IMR-90 (cell line): ENCODE results near the gene PHACTR3. TPM values are rescaled to one million over a fixed set of nuclear protein-coding genes. Genes with fewer than 3 reads are reported as not detected.

ENCODE experiments used
- ATAC-seq: fragments of 200-7000 bp; cut with Tn5 transposase; 2 replicates; pipeline ENCODE4 v1.9.1; 2020; ENCODE audit warnings: low read depth, mild to moderate bottlenecking, moderate library complexity
- BruUV-seq: library from RNA; stranded (reverse); fragments of 400-500 nt; replicated peaks from 2 replicates; lab custom pipeline; 2021; lab: Mats Ljungman, UMichigan
- CTCF ChIA-PET: fragments of 300-600 bp; formaldehyde crosslinking; extraction: SDS; loops from one replicate; lab custom pipeline; 2021; ENCODE audit warnings: antibody characterized with exemption; lab: Yijun Ruan, JAX
- POLR2A ChIA-PET: fragments of 300-600 bp; sonication (Branson Sonifier 250); formaldehyde crosslinking; loops from one replicate; lab custom pipeline; 2022; ENCODE audit warnings: antibody characterized with exemption; ENCODE audit not compliant: unreplicated experiment; lab: Charles Lee
- DNase-seq: peaks from one replicate; pipeline ENCODE4 v3.0.0; 2013
- H2AFZ ChIP-seq: replicated peaks from 2 replicates; pipeline ENCODE3; 2013; ENCODE audit warnings: low read length, mild to moderate bottlenecking; ENCODE audit not compliant: poor library complexity
- H2AK5ac ChIP-seq: 2 replicates; pipeline ENCODE4 v1.6.1; 2013; ENCODE audit warnings: low read depth, low read length, inconsistent platforms
- H2AK9ac ChIP-seq: replicated peaks from 2 replicates; pipeline ENCODE3; 2013; ENCODE audit warnings: mild to moderate bottlenecking, low read depth, low read length, moderate library complexity; ENCODE audit not compliant: poor library complexity
- H2BK120ac ChIP-seq: 2 replicates; pipeline ENCODE4 v1.6.1; 2013; ENCODE audit warnings: low read depth, low read length, inconsistent platforms
- H2BK15ac ChIP-seq: 3 replicates; pipeline ENCODE4 v1.6.1; 2013; ENCODE audit warnings: low read depth, low read length, inconsistent platforms
- H2BK20ac ChIP-seq: 2 replicates; pipeline ENCODE4 v1.6.1; 2013; ENCODE audit warnings: low read depth, mild to moderate bottlenecking, inconsistent platforms, low read length, moderate library complexity
- H2BK5ac ChIP-seq: 2 replicates; pipeline ENCODE4 v1.6.1; 2013; ENCODE audit warnings: mild to moderate bottlenecking, low read depth, low read length, inconsistent platforms; ENCODE audit not compliant: poor library complexity, severe bottlenecking
- H3K14ac ChIP-seq: replicated peaks from 2 replicates; pipeline ENCODE4 v1.6.1; 2013; ENCODE audit warnings: low read depth, low read length, inconsistent platforms
- H3K18ac ChIP-seq: 2 replicates; pipeline ENCODE4 v1.6.1; 2013; ENCODE audit warnings: low read depth, low read length, control low read depth
- H3K23ac ChIP-seq: 2 replicates; pipeline ENCODE4 v1.6.1; 2013; ENCODE audit warnings: low read depth, low read length, inconsistent platforms
- H3K27ac ChIP-seq: 2 replicates; pipeline ENCODE4 v1.5.1; 2013; ENCODE audit warnings: mild to moderate bottlenecking, control low read depth, low read length; ENCODE audit not compliant: insufficient read depth
- H3K27me3 ChIP-seq: 2 replicates; pipeline ENCODE4 v1.6.1; 2013; ENCODE audit warnings: low read length; ENCODE audit not compliant: control insufficient read depth, insufficient read depth
- H3K36me3 ChIP-seq: 2 replicates; pipeline ENCODE4 v1.6.1; 2013; ENCODE audit warnings: low read length, mixed read lengths; ENCODE audit not compliant: control insufficient read depth, insufficient read depth
- H3K4ac ChIP-seq: 2 replicates; pipeline ENCODE4 v1.6.1; 2013; ENCODE audit warnings: low read depth, low read length, inconsistent platforms
- H3K4me1 ChIP-seq: 2 replicates; pipeline ENCODE4 v1.6.1; 2013; ENCODE audit warnings: low read length, mixed read lengths; ENCODE audit not compliant: control insufficient read depth, insufficient read depth
- H3K4me2 ChIP-seq: 2 replicates; pipeline ENCODE4 v1.6.1; 2013; ENCODE audit warnings: low read depth, mild to moderate bottlenecking, control low read depth, low read length, moderate library complexity
- H3K4me3 ChIP-seq: 2 replicates; pipeline ENCODE4 v1.5.1; 2013; ENCODE audit warnings: low read depth, mild to moderate bottlenecking, control low read depth, low read length, moderate library complexity; ENCODE audit not compliant: insufficient read depth
- H3K56ac ChIP-seq: 2 replicates; pipeline ENCODE4 v1.6.1; 2013; ENCODE audit warnings: low read length, inconsistent platforms; ENCODE audit not compliant: insufficient read depth; ENCODE audit errors: extremely low read depth
- H3K79me1 ChIP-seq, 2 experiments: 2 replicates each; pipeline ENCODE4 v1.6.1; 2013; ENCODE audit warnings: low read length in 2 of 2, inconsistent platforms in 1 of 2, low read depth in 1 of 2
- H3K9ac ChIP-seq: 2 replicates; pipeline ENCODE4 v1.6.1; 2013; ENCODE audit warnings: low read depth, low read length, control low read depth
- H3K9me1 ChIP-seq: 2 replicates; pipeline ENCODE4 v1.6.1; 2013; ENCODE audit warnings: low read length, inconsistent platforms; ENCODE audit not compliant: insufficient read depth
- H3K9me3 ChIP-seq: 2 replicates; pipeline ENCODE4 v1.6.1; 2013; ENCODE audit warnings: low read length; ENCODE audit not compliant: control insufficient read depth, insufficient read depth
- H4K20me1 ChIP-seq: 2 replicates; pipeline ENCODE4 v1.6.1; 2013; ENCODE audit warnings: low read length, inconsistent platforms; ENCODE audit not compliant: insufficient read depth
- H4K5ac ChIP-seq: 2 replicates; pipeline ENCODE4 v1.6.1; 2013; ENCODE audit warnings: mild to moderate bottlenecking, low read depth, low read length, control low read depth
- H4K8ac ChIP-seq, 2 experiments: 2 replicates each; pipeline ENCODE4 v1.6.1; 2013; ENCODE audit warnings: low read depth in 2 of 2, low read length in 2 of 2, control low read depth in 1 of 2, inconsistent platforms in 1 of 2
- H4K91ac ChIP-seq: 2 replicates; pipeline ENCODE4 v1.6.1; 2013; ENCODE audit warnings: low read depth, low read length, inconsistent platforms; ENCODE audit not compliant: insufficient read depth
- BHLHE40 ChIP-seq: fragments of 150-350 bp; IDR thresholded peaks from 2 replicates; pipeline ENCODE4 v1.6.1; 2016; ENCODE audit warnings: mild to moderate bottlenecking, low read depth, low read length
- CHD1 ChIP-seq: IDR thresholded peaks from 2 replicates; pipeline ENCODE4 v1.6.1; 2012; ENCODE audit warnings: low read depth, low read length, improper control_type of control experiment
- MAFK ChIP-seq: IDR thresholded peaks from 2 replicates; pipeline ENCODE4 v1.6.1; 2012; ENCODE audit warnings: low read depth, low read length, improper control_type of control experiment
- MXI1 ChIP-seq: IDR thresholded peaks from 2 replicates; pipeline ENCODE4 v1.6.1; 2012; ENCODE audit warnings: low read depth, mild to moderate bottlenecking, low read length, moderate library complexity, borderline replicate concordance
- NFE2L2 ChIP-seq: fragments of 150-350 bp; IDR thresholded peaks from 2 replicates; pipeline ENCODE4 v1.6.1; 2016; ENCODE audit warnings: low read depth, mild to moderate bottlenecking, low read length
- POLR2A ChIP-seq: IDR thresholded peaks from 2 replicates; pipeline ENCODE4 v1.6.1; 2012; ENCODE audit warnings: mild to moderate bottlenecking, low read depth, low read length
- RFX5 ChIP-seq: IDR thresholded peaks from 2 replicates; pipeline ENCODE4 v1.8.0; 2012; ENCODE audit warnings: low read depth, mild to moderate bottlenecking, low read length, moderate library complexity
- WGBS, 2 experiments: methylation state at CpG; one replicate each; pipeline versions ENCODE4 v1.1.5 to v1.1.7; 2013; ENCODE audit warnings: missing lambda C conversion rate in 2 of 2; ENCODE audit not compliant: insufficient read length in 1 of 2; ENCODE audit errors: extremely low coverage in 2 of 2; 5-methylcytosine and 5-hydroxymethylcytosine counted together
- dilution Hi-C: fragments of 300-500 bp; cut with HindIII; formaldehyde crosslinking; loops from one replicate; pipeline ENCODE4 v1.14.3; 2018; ENCODE audit warnings: low sequenced_read_pairs; ENCODE audit not compliant: unreplicated experiment
- in situ Hi-C: fragments of 300-500 bp; cut with MboI; formaldehyde crosslinking; loops from 3 replicates; pipeline ENCODE4 v1.14.3; 2019; ENCODE audit warnings: low sequenced_read_pairs, inconsistent platforms, mixed read lengths
- intact Hi-C: fragments of 100-400 bp; cut with micrococcal nuclease; formaldehyde crosslinking; loops from 2 replicates; pipeline ENCODE4 v1.10.0; 2022
- polyA plus RNA-seq, 3 experiments: library from polyadenylated mRNA; depleted of rRNA; stranded (reverse); fragments of >200 nt; gene quantifications; 2 replicates each; pipeline ENCODE4 v1.2.3, GENCODE V29; 2012; ENCODE audit warnings: low replicate concordance in 1 of 3
- total RNA-seq: library from RNA; depleted of rRNA; stranded (reverse); fragments of >200 nt; gene quantifications from 2 replicates; pipeline ENCODE4 v1.2.3, GENCODE V29; 2012
- TF ChIP-seq, protein P1 (sequence below): fragments of 150-350 bp; IDR thresholded peaks from 2 replicates; pipeline ENCODE4 v1.6.1; 2016; ENCODE audit warnings: low read depth, mild to moderate bottlenecking, low read length, moderate library complexity, borderline replicate concordance
- TF ChIP-seq, protein P2 (sequence below): fragments of 150-350 bp; IDR thresholded peaks from 2 replicates; pipeline ENCODE4 v1.6.1; 2017; ENCODE audit warnings: mild to moderate bottlenecking, antibody characterized with exemption, low read length, low read depth
- TF ChIP-seq, protein P3 (sequence below): conservative IDR thresholded peaks from 2 replicates; pipeline ENCODE4 v1.5.1; 2012; ENCODE audit warnings: mild to moderate bottlenecking, low read depth, low read length, improper control_type of control experiment

Gene PHACTR3
- total and polyA plus RNA-seq, 2 of the 4 experiments (the other 2 are of a cell fraction) = not detected

DNA sequence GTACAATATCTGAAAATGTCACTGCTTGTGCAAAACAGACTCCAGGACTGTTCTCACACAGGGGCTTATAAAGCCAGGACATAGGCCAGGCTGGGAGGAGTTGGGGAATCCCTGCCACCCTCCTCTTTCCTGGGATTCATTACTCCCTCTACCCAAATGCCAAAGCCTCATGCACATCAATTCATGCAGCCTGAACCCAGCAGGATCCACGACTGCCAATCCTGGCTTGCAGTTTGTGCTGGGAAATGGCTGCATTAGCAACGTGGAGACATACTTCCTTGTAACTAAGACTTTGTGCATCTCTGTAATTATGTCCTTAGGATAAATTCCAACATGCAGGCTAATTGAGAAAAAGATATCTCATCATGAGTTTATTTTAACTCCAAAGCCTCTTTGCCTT lies 185.3 kb downstream of the PHACTR3 start:
- Histone ChIP-seq H3K4me3 (no peak overlapping the region), H3K56ac (no peak overlapping the region), H4K20me1 (no peaks in the 10 kb centered on the region), H3K9me1 (no peaks in the 10 kb centered on the region), H2BK5ac (no peak overlapping the region), H3K9ac (no peak overlapping the region), H3K4me2 (no peak overlapping the region), H3K27me3 (no peaks in the 10 kb centered on the region), H3K36me3 (no peaks in the 10 kb centered on the region), H2BK120ac (no peak overlapping the region), H2AK9ac (no peak overlapping the region), H3K23ac (no peak overlapping the region), H2BK15ac (no peak overlapping the region), H4K8ac (no peak overlapping the region), H3K9me3 (peaks cover 2% of the 10 kb centered on the region; the same call in 1 of the 2 replicates), H2AK5ac (no peak overlapping the region), H3K18ac (no peak overlapping the region), H2AFZ (no peak overlapping the region), H3K4me1 (no peaks in the 10 kb centered on the region), H3K79me1 (no peaks in the 10 kb centered on the region), H2BK20ac (no peak overlapping the region), H3K27ac (no peak overlapping the region), H4K91ac (no peak overlapping the region), H4K5ac (no peak overlapping the region), H3K14ac (no peak overlapping the region), H3K4ac (no peak overlapping the region)
- ChIA-PET POLR2A (no interaction called here), CTCF (no interaction called here)
- TF ChIP-seq, protein P1, sequence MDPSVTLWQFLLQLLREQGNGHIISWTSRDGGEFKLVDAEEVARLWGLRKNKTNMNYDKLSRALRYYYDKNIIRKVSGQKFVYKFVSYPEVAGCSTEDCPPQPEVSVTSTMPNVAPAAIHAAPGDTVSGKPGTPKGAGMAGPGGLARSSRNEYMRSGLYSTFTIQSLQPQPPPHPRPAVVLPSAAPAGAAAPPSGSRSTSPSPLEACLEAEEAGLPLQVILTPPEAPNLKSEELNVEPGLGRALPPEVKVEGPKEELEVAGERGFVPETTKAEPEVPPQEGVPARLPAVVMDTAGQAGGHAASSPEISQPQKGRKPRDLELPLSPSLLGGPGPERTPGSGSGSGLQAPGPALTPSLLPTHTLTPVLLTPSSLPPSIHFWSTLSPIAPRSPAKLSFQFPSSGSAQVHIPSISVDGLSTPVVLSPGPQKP = no peak
- TF ChIP-seq, protein P2, sequence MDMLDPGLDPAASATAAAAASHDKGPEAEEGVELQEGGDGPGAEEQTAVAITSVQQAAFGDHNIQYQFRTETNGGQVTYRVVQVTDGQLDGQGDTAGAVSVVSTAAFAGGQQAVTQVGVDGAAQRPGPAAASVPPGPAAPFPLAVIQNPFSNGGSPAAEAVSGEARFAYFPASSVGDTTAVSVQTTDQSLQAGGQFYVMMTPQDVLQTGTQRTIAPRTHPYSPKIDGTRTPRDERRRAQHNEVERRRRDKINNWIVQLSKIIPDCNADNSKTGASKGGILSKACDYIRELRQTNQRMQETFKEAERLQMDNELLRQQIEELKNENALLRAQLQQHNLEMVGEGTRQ = no peak
- TF ChIP-seq MXI1 = no peak
- TF ChIP-seq POLR2A = no peak
- no peak for TF ChIP-seq RFX5
- no peak for TF ChIP-seq CHD1
- no peak for TF ChIP-seq BHLHE40
- TF ChIP-seq, protein P3, sequence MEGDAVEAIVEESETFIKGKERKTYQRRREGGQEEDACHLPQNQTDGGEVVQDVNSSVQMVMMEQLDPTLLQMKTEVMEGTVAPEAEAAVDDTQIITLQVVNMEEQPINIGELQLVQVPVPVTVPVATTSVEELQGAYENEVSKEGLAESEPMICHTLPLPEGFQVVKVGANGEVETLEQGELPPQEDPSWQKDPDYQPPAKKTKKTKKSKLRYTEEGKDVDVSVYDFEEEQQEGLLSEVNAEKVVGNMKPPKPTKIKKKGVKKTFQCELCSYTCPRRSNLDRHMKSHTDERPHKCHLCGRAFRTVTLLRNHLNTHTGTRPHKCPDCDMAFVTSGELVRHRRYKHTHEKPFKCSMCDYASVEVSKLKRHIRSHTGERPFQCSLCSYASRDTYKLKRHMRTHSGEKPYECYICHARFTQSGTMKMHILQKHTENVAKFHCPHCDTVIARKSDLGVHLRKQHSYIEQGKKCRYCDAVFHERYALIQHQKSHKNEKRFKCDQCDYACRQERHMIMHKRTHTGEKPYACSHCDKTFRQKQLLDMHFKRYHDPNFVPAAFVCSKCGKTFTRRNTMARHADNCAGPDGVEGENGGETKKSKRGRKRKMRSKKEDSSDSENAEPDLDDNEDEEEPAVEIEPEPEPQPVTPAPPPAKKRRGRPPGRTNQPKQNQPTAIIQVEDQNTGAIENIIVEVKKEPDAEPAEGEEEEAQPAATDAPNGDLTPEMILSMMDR = no peak
- no peak for TF ChIP-seq NFE2L2
- TF ChIP-seq MAFK = no peak
- DNase-seq (no peak), ATAC-seq (no peak)
- WGBS, 2 experiments = no CpG with 5 or more reads among the region's 2 CpGs
- in situ Hi-C loops (no loop called here), intact Hi-C loops (no loop called here), dilution Hi-C loops (no loop called here)
- no TSS peak for BruUV-seq
